ENCODE measurements around the gene IGFBP4. TPM values are rescaled to one million over a fixed set of nuclear protein-coding genes. Genes with fewer than 3 reads are reported as not detected.

The IGFBP4 gene
- total RNA-seq, 1 donor from 2014 or later: 191 TPM

GRCh38 chr17:40469805-40470675, 26.8 kb downstream of the IGFBP4 start:
- intact Hi-C loops (cut with micrococcal nuclease): no loop called here

GRCh38 chr17:40470932-40471828, 27.9 kb downstream of the IGFBP4 start:
- intact Hi-C loops (cut with micrococcal nuclease): no loop called here

- intact Hi-C loops (cut with micrococcal nuclease): no loop called here
Observed at GRCh38 chr17:40471846-40472732, 28.8 kb downstream of the IGFBP4 start.

- intact Hi-C loops (cut with micrococcal nuclease): no loop called here
Observed at GRCh38 chr17:40472733-40473452, 29.6 kb downstream of the IGFBP4 start.

- intact Hi-C loops (cut with micrococcal nuclease): no loop called here
Observed at GRCh38 chr17:40473573-40474365, 30.5 kb downstream of the IGFBP4 start.

- intact Hi-C loops (cut with micrococcal nuclease): loop anchor here (5.0 kb wide), 1 partner anchor 32 kb away; the partner anchor contains the start of gene IGFBP4
Observed at GRCh38 chr17:40474419-40475002, 31.3 kb downstream of the IGFBP4 start.

- intact Hi-C loops (cut with micrococcal nuclease): loop anchor here (5.0 kb wide), 1 partner anchor 33 kb away; the partner anchor contains the start of gene IGFBP4
Observed at GRCh38 chr17:40475234-40475908, 32.1 kb downstream of the IGFBP4 start.

GRCh38 chr17:40477796-40478195, 34.5 kb downstream of the IGFBP4 start:
- intact Hi-C loops (cut with micrococcal nuclease): loop anchor here (5.0 kb wide), 1 partner anchor 35 kb away; the partner anchor contains the start of gene IGFBP4

- intact Hi-C loops (cut with micrococcal nuclease): loop anchor here (5.0 kb wide), 1 partner anchor 36 kb away; the partner anchor contains the start of gene IGFBP4
Observed at GRCh38 chr17:40478486-40478885, 35.2 kb downstream of the IGFBP4 start.

- intact Hi-C loops (cut with micrococcal nuclease): loop anchor here (1.0 to 5.0 kb wide), 4 partner anchors 36 to 62 kb away; partner anchors contain the start of gene IGFBP4
Observed at GRCh38 chr17:40479754-40480480, 36.7 kb downstream of the IGFBP4 start.

GRCh38 chr17:40480501-40481003, 37.3 kb downstream of the IGFBP4 start:
- intact Hi-C loops (cut with micrococcal nuclease): loop anchor here (1.0 kb wide), 3 partner anchors 36 to 62 kb away; no protein-coding TSS in a partner anchor

GRCh38 chr17:40481106-40481505, 37.9 kb downstream of the IGFBP4 start:
- intact Hi-C loops (cut with micrococcal nuclease): no loop called here

GRCh38 chr17:40482722-40483121, 39.5 kb downstream of the IGFBP4 start:
- intact Hi-C loops (cut with micrococcal nuclease): no loop called here

- intact Hi-C loops (cut with micrococcal nuclease): no loop called here
Observed at GRCh38 chr17:40483679-40484078, 40.4 kb downstream of the IGFBP4 start.

GRCh38 chr17:40484285-40484972, 41.2 kb downstream of the IGFBP4 start:
- intact Hi-C loops (cut with micrococcal nuclease): no loop called here

GRCh38 chr17:40484973-40485530, 41.8 kb downstream of the IGFBP4 start:
- intact Hi-C loops (cut with micrococcal nuclease): no loop called here
